Panc1 (cell line): ENCODE results near the gene LDLRAP1.

Source experiments
- SIN3A ChIP-seq: IDR thresholded peaks from 2 replicates; pipeline ENCODE4 v1.6.1; 2012; ENCODE audit warnings: low read depth, mild to moderate bottlenecking, low read length, moderate library complexity, borderline replicate concordance; ENCODE audit not compliant: insufficient read depth
- TF ChIP-seq, protein P1 (sequence below): fragments of 450-650 bp; IDR thresholded peaks from 2 replicates; pipeline ENCODE4 v1.5.1; 2017; ENCODE audit warnings: mild to moderate bottlenecking

DNA sequence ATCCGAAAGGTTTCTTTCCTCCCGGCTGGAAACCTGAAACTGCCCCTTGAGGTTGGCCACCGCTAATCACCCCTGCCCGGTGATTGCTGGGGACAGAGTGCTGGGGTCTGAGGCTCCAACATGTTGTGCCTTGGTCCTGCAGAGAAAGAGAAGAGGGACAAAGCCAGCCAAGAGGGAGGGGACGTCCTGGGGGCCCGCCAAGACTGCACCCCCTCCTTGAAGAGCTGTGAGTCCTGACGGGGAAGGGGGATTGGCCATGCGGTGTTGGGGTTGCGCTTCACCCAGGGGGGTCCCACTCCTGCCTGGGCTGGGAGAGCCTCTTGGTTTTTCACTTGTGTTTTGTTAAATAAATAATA, 19.5 kb downstream of the LDLRAP1 start:
- no peak for TF ChIP-seq SIN3A
- TF ChIP-seq, protein P1, sequence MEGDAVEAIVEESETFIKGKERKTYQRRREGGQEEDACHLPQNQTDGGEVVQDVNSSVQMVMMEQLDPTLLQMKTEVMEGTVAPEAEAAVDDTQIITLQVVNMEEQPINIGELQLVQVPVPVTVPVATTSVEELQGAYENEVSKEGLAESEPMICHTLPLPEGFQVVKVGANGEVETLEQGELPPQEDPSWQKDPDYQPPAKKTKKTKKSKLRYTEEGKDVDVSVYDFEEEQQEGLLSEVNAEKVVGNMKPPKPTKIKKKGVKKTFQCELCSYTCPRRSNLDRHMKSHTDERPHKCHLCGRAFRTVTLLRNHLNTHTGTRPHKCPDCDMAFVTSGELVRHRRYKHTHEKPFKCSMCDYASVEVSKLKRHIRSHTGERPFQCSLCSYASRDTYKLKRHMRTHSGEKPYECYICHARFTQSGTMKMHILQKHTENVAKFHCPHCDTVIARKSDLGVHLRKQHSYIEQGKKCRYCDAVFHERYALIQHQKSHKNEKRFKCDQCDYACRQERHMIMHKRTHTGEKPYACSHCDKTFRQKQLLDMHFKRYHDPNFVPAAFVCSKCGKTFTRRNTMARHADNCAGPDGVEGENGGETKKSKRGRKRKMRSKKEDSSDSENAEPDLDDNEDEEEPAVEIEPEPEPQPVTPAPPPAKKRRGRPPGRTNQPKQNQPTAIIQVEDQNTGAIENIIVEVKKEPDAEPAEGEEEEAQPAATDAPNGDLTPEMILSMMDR, result no peak
